ENCODE data around the gene PODN.

PODN gene

DNA sequence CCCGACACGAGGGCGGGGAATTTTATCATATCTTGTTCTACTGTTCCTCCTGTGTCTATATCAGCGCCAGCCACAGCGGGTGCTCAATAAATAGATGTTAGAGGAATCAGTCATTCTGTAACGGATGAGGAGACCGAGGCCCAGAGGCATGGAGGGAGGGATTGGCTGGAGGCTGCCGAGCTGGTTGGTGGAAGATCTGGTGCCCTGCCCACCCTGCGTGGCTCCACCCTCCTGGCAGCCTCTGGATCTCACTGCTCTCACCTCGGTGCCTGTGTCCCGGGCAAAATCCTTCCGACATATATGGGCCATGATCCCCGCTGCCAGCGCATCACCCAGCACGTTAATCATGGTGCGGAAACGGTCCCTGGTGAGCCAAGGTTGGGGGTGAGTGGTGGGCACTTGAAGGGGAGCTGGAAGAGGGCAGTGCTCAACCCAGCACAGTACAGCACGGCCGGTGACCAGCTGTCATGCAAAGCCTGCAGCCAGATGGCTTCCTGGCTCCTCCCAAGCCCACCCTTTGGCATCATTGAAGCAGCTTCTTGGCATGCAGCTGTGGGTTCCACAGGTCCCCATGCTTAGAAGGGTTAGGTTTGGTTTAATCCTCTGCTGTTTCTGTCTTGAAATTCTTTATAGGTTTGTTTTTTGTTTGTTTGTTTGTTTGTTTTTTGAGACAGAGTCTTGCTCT, 26.7 kb downstream of the PODN start:
- DNase-seq (ENCODE audit: low read depth in 3 of 3, low spot score in 1 of 3) = no peak

DNA sequence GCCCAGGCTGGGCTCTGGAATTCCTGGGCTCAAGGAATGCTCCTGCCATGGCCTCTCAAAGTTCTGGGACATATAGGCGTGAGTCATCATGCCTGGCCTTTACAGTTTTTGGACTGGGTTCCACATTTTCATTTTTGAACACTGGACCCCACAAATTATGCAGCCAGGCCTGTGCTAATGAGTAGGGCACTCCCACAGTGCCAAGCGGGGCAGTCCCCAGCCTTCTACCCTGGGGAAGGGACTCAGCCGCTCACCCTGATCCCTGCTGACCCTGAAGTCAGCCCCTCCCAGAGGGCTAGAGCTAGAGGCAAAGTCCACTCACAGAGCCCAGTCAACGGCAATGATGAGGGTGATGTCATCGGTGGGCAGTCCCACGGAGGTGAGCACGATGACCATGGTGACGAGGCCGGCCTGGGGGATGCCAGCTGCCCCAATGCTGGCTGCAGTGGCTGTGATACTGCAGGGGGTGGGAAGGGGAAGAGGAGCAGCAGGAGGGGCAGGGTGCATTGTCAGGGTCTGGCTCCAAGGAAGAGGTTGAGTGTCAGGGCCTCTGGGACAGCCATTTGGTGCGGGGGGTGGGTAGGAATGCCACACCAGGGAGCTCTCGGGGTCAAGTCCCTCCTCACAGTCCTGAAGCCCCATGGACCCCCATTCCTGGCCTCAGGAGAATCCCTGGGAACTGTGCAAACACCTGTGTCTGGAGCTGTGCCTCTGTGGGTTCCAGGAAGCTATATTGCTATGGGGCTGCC, 27.6 kb downstream of the PODN start:
- DNase-seq (ENCODE audit: low read depth in 3 of 3, low spot score in 1 of 3) = no peak

DNA sequence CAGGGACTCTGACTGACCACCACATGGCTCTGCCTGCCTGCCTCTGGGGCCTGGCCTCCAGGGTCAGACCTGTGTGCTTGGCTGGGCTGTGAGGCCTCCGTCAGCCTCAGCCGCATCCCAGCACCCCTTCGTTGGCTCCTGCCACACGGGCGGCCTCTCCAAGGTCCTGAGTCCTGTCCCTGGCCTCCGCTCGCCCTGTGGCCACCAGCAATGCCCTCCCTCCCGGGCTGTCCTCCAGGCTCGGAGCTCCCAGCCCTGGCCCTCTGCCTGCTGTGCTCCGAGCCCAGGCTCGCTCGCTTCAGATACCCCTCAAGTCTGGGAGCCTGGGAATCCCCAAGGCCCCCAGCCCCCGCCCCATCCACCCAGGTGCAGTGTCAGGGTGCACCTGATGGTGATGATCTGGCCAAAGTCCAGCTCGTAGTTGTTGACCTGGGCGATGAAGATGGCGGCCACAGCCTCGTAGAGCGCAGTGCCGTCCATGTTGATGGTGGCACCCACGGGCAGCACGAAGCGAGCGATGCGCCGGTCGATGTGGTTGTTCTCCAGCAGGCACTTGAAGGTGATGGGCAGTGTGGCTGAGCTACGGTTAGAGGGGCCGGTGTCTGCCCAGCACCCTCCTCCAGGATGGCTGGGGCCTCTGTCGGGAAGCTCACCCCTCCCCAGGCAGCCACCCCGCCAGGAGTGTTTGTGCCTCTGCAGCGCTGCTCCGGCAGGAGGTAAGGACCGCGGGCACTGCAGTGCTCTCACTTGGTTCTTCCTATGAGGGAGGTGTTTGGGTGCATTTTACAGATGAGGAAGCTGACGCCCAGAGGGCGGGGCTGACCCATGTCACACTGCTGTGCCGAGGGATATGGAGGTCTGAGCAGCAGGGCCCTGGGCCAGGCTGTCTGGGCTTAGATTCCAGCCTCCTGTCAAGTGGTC, 28.5 kb downstream of the PODN start:
- DNase-seq (ENCODE audit: low read depth in 3 of 3, low spot score in 1 of 3) = no peak

DNA sequence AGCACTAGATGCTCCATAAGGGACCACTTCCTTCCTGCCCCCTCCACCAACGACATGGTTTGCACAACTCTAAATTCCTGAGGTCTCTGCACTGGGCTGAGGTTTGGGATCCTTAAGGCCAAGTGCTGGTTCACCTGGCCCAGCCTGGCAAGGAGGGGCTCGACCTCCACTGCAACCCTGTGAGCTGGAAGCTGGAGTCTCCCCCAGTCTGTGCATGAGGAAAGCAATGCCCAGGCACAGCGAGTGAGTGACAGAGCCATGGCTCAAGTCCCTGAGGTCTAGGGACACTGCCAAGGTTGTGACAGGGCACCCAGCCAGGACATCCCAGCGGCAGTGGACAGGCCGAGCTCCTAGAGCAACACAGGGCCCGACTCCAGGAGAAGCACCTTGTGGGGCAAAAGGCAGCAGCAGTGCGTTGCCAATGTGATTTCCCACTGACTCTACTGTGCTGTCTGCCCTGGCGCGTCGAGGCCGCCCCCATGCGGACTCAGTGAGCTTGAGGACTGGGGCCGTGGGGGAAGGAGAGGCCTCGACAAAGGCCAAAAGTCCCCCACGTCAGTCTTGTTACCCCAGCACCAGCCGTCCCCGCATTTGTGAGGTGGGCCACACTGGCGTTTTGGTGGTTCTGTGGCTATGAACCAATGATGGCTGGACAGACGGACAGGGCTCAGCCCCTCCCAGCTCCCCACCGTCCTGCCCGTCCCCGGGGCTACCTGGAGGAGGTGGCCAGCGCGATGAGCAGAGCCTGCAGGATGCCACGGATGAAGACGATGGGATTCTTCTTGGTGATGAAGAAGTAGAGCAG, 30.0 kb downstream of the PODN start:
- no peak for DNase-seq (ENCODE audit: low read depth in 3 of 3, low spot score in 1 of 3)

DNA sequence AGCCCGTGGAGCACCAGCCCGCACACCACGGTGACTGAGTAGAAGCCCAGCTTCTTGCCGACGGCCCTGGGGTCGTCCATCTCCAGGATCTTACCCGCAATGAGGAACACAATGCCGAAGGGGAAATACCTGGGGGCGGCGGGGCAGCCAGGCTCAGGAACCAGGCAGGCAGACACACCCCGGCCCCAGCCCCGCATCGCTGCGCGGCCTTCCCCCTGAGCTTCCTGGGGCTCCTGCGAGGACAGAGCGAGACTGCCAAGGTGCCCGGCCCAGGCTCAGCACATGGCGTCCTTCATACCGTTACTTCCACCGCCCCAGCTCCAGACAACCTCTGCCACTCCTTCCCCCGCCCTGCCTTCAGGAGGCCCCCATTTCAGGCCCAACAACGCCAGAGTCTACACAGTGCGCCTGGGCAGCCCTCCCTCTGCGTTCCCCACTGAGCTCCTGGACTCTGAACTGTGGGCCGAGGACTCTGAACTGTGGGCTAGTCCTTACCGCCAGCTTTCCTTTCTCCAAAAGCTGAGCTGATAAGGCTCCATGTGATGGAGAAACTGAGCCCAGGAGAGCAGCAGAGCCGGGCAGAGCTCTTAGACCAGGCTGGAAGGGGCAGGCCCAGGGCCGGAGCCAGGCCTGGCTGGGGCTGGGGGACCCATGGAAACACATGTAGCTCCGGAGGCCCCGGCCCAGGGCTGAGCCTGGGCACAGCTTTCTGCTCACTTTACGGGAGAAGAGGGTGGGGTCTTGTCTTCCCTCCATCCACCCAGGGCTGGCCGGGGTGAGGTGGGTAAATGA, 30.8 kb downstream of the PODN start:
- DNase-seq (ENCODE audit: low read depth in 3 of 3, low spot score in 1 of 3) = no peak

DNA sequence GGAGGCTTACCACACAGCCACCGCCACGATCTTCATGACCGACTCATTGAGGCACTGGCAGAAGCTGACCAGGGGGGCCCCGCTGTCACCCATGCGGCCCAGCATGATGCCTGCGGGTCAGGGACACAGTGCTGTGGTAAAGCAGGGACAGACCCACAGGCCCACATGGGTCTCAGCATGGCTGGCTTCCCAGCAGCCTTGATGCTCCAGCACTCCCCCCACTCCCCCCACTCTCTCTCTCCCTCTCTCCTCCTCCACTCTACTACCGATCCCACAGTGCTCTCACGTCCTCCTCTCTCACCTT, 31.4 kb downstream of the PODN start:
- DNase-seq (ENCODE audit: low read depth in 3 of 3, low spot score in 1 of 3) = no peak

DNA sequence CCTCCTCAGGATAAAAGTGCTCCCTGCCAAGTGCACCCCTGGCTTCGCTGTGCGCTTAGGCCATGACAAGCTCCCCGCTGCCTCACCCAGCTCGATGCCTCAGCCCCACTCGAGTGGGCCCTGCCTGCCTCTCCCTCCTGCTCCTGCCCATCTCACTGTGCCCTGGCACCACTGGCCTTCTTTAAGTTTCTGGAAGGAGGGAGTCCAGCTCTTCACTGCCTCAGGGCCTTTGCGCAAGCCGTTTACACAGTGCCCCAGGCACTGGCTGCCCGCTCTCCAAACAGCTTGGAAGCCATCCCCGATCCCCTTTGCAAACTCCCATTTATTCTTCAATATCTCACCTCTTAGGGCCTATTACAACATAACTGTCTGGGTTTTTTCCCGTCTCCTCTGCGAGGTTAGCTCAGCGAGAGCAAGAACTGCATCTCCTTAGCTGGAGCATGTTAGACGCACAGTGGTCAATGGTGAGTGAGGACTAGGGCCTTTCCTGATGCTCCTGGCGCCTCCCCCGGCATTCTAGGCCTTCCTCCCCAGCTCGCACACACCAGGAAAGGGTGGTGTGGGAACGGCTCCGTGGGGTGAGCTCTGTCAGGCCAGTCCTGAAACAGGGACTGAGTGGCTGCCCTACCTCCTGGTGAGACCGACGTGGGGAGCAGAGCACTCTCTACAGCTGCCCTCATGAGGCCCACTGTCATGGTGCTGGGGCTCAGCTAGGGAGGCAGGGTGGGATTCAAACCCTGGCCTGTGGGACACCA, 31.9 kb downstream of the PODN start:
- DNase-seq (ENCODE audit: low read depth in 3 of 3, low spot score in 1 of 3) = no peak

DNA sequence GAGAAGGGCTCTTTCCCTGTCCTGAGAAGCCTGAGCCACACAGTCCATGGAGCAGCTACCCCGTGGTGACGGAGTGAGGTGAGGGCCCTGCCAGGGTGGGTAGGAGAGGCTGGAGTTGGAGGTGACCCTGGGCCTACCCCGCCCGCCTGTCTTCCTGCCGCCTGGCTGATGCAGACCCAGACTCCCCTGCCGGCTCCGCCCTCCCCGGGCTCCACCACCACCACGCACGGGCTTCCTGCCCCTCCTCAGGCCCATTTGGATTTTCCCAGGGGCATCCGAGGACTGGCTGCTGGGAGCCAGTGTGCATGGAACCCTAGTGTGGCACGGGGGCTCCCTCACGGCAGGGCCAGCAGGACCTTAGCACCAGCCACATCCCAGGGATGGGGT, 32.5 kb downstream of the PODN start:
- no peak for DNase-seq (ENCODE audit: low read depth in 3 of 3, low spot score in 1 of 3)

DNA sequence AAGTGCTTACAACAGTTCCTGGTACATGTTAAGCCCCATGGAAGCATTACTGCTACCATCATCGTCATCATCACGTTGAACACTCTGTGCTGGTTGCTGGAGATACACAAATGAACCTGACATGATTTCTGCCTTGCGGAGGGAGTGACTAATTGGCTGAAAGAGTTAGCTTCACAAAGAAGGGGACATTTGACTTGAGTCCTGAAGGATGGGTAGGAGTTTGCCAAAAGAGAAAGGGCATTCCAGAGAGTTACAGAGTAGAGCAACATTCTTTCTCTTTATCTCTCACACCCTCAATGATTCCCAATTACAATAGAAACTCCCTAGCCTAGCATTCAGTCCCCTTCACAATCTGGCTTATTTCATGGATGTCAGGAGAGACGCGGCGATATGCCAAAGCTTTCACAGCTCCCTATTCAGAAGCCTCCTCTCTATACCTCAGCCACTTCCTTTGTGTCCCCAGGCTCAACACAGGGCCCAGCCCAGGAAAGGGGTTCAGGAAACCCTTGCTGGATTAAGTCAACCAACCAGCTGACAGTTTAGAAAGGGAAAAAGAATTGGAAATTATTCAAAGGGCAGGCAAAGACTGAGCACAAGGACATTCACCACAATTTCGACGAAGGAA, 42.4 kb downstream of the PODN start:
- no peak for DNase-seq (ENCODE audit: low read depth in 3 of 3, low spot score in 1 of 3)

DNA sequence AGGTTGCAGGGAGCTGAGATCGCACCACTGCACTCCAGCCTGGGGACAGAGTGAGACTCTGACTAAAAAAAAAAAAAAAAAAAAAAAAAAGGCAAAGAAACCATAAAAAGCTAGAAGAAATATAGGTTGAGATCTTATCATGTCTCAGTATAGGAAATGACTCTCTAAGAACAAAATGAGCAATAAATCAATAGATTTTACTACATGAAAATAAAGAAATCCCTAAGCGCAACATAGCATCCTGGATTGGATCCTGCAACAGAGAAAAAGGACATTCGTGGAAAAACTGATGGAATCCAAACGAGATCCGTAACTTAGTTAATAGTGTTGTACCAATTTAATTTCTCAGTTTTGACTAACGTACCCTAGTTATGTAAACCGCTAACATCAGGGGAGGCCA, 45.1 kb downstream of the PODN start:
- no peak for DNase-seq (ENCODE audit: low read depth in 3 of 3, low spot score in 1 of 3)

DNA sequence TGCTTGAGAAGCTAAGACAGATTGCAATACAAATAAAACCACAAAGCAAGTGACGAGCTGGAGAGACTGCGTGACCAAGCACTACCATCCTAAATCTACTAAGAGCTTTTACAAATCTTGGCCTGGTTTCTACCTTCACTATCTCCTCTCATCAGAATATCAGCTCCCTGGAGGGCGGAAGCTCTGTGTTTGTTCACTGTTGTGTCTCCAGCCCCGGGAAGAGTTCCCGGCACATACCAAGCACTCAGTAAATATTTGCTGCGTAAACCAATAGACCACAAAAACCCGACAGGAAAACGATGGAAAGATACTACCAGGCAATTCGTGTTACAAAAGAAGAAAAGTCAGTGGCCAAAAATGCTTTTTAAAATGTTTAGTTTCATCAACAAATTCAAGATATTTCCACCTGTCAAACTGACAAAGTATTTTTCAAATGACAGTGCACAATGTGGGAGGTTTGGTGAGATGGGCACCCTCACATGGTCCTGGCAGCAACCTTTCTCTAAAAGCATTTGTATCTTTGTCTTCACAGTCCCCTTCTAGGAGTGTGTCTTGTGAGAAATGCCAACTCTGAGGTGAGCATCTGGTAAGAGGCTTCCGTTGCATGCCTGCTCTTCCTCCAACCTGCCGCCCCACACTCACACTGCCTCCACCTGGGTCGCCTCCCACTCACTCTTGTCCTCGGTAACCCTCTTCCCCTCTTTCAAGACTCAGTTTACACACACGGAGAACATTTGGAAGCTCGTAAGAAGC, 45.7 kb downstream of the PODN start:
- DNase-seq (ENCODE audit: low read depth in 3 of 3, low spot score in 1 of 3) = no peak

DNA sequence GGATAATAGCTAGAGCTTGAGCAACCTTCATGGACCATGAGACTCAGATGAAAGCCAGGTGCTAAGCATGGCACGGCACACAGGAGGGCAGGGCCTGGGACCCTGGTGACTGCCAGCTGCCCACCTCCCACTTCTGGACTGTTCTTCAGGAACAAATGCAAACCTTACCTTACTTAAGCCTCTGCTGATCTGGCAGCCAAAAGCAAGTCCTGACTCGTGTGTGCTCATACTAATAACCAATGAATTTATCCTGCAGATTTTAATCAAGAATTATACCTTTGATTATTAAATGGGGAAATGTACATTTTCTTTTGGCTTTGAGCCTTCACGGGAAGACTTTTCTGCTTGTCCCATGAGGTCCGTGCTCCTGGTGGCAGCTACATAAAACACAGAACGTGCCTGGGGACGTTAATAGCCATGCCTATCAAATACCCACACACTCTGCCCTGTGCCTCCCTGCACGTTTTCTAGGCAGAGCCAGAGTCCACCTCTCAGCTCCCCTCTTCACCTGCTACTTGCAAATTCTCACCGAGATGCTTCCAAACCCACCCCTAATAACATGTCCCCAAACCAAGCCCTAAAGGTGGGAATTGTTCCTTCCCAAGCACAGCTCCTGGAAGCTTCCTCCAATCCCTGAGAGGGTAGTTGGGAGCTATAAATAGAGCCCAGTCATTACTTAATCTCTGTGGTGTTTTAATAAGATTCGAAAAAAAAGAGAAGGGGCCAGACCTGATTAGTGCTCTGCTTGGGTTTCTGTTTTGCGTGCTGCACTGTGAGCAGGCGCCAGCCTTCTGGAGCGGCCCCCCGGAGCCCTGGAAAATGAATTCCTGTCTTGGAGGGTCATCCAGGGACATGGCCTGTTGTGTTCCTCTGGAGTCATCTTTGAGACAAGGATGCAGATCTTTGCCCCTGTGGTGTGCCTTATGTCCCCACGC, 46.9 kb downstream of the PODN start:
- no peak for DNase-seq (ENCODE audit: low read depth in 3 of 3, low spot score in 1 of 3)

DNA sequence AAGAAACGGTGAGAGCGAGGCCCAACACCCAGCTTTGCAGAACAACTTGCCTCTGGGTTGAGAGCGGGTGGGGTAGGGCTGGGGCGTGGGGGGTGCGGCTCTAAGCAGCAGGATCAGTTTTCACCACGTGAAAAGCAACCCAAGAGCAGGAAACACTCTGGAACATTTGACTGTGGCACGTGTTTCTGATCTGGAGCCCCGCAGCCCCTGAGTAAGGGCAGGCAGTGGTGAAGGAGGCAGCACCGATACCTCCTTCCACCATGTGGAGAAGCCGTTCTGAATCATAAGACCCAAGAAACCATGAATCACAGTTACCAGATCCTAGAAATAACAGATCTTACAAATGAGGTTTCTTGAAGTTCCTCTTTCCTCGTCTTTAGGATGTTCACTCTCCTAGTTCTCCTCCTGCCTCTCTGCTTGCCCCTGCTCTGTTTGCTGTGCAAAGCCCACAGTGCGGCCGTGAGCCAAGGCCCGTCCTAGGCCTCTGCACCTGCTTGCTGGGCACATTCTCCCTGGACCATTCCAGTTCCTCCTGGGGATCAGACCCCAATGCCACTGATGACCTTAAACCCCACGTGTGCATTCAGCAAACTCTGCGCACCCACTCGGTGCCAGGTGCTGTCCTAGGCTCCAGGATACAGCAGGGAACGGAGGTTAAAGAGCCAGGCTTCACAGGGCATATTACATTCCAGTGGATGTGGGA, 48.5 kb downstream of the PODN start:
- no peak for DNase-seq (ENCODE audit: low read depth in 3 of 3, low spot score in 1 of 3)

DNA sequence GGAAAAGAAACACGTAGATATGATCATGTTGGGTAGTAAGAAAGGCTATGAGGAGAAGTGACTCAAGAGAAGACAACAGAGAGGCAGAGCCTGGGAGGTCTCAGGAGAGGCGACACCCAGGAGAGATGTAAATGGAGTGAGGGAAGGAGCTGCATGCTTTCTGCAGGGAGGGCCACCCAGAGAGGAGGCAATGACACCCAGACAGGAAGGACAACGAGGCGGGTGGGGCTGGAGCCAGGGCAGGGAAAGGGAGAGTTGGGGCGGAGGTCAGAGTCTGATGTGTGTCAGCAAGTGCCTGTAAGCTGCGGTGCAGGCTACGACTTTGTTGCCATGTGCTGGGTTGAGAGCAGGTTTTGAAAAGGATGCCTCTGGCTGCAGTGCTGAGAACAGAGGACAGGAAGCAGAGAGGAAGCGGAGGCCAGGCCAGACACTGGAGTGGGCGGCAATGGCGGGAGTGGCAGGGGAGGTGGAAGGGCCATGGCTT, 49.1 kb downstream of the PODN start:
- DNase-seq (ENCODE audit: low read depth in 3 of 3, low spot score in 1 of 3) = no peak

DNA sequence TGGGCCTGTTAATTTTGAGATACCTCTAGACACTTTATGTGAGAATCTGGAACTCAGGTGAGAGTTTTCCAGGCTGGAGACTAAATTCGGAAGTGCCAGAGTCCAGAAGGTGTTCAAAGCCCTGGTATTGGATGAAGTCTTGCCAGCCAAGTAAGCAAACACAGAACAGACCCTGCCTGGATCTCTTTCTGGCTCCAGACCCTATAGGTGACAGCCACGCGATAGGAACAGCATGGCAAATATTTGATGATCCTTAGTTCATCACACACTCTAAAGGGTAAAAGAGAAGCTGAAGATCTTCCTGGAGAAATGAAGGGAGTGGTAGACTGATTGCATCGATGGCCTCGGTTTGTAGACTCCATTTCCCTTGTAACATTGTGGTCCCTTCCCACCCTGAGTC, 49.7 kb downstream of the PODN start:
- DNase-seq (ENCODE audit: low read depth in 3 of 3, low spot score in 1 of 3) = no peak

DNA sequence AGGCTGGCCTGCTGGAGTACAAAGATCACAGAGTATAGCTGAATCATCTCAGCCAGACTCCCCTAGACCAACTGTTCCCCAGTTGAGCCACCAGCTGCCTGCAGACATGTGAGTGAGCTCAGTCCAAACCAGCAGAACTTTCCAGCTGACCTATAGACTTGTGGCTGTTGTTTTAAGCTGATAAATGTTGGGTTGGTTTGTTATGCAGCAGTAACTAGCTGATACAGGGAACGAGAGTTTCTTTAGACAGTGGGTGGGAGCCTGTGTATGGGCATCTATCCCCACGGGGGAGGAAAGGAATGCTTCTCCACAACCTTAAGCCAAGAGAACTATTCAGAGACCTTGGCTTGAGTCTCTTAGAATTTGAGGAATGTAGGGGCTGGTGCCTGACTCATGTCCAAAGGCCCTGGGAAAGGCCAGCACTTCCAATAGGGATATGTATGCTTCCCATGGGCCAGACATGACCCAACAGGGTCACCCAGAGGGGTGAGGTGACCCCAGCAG, 50.3 kb downstream of the PODN start:
- no peak for DNase-seq (ENCODE audit: low read depth in 3 of 3, low spot score in 1 of 3)

DNA sequence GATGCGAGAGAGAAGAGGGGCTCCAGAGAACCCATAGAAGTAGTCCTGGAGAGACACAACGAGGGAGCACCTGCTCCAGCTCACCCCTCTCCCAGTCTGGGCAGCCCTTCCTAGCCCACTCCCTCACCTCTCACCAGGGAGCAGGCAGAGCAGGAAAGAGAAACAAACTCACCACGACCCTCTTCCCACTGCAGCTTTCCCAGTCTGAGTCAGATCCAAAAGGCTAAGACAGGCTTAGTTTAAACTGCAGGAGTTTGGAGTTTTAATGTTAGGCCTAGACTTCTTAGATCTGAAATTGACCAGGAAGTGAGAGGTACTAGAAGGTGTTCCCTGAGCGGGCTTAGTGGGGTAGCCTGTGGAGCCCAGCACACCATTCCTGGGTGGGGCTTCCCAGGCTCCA, 50.8 kb downstream of the PODN start:
- DNase-seq (ENCODE audit: low read depth in 3 of 3, low spot score in 1 of 3) = no peak

All from stimulated activated CD4-positive, alpha-beta T cell treated with anti-CD3 and anti-CD28 coated beads, TNF-alpha, amount 100 ng/mL, for 1 hour (primary cell).